Endometrium (tissue), 2 donors: ENCODE data around the gene ATG3.
"Not testable (repeated sequence)": the region's sequence is repeated elsewhere in the genome, so short reads cannot be mapped to it uniquely, and the experiment has no call there.

Source experiments
- FAIRE-seq: peaks from 2 replicates; lab custom pipeline; 2012; peaks lifted over from hg19 to GRCh38; lab: Jason Lieb, UNC
- donor health status: control.
- donor health status: control.

The ATG3 gene

DNA sequence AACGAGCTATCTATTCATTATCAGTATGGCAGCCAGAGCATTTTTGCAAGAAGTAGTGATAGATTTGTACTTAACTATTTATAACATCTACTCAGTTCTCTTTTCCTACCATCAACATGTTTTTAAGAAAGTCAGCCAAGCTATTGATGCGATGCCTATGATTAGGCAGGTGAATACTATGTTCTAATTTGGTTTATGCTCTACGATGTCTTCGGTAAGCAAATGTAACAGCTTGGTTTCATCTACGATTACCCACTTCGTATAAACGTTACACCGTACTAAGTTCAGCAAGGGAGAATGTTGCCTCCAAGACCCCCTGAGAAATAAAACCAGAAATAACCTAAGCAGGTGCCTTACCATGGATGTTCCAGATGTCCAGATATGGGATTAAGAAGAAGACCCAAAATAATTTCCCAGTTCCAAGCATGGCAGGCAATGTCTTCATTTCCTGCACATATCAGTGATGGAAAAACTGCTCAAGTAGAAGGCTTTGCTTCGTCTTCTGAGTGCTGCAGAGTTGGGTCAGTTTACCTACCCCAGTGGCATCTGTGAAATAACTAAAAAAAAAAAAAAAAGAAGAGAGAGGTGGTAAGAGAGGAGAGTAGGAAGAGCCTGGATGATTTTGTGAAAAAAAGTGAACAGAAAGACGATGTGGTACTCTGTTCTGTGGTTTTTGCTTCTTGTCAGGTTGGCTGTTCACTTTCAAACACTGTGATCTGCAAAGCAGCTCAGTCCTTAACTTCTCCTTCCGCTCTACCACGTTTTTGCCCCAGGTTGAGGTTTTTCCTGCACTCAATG is 62.6 kb downstream of the ATG3 start, which contains the start of gene BTLA:
BTLA (minus strand) TSS at position 559 of the 798 bp plus-strand sequence; CDS start at position 445, 114 bp downstream.
- FAIRE-seq: no peak

DNA sequence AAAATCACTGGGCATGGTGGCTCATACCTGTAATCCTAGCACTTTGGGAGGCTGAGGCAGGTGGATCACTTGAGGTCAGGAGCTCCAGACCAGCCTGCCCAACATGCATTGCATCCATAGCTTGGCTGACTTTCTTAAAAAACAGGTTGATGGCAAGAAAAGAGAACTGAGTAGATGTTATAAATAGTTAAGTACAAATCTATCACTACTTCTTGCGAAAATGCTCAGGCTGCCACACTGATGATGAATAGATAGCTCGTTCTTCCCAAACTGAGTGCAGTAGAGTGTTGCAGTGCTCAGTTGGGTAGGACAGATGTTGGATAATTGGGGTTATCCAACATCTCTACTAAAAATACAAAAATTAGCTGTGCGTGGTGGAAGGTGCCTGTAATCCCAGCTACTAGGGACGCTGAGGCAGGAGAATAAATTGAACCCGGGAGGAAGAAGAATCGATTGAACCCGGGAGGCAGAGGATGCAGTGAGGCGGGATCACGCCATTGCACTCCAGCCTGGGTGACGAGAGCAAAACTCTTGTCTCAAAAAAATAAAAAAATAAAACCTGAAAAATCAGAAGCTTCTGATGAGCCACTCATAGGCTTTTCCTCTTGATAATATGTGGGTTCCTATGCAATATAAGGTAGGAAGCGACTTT is 63.7 kb downstream of the ATG3 start:
- no peak for FAIRE-seq

DNA sequence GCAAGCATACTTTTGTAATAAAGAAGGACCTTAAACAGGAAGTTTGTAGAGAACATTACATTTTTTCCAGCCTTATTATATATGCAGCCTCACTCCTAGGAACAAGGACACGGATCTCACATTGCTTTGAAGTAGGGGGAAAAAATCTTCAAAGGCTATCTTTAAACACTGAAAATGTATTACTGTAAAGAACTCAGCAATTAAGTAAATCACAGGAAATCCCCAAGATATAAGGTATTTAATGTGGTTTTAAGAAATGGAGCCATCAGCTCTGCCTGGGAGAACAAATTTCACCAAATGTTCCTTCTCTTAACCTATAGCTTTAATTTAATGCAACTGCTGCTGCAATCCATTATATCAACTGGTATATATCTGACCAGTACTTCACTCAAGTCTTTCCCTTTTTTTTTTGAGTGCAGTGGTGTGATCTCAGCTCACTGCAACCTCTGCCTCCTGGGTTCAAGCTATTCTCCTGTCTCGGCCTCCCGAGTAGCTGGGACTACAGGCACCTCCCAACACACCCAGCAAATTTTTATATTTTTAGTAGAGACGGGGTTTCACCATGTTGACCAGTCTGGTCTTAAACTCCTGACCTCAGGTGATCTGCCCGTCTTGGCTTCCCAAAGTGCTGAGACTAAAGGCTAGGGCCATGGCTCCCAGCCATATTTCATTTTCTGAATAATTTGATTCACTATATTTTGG is 65.2 kb downstream of the ATG3 start:
- no peak for FAIRE-seq

DNA sequence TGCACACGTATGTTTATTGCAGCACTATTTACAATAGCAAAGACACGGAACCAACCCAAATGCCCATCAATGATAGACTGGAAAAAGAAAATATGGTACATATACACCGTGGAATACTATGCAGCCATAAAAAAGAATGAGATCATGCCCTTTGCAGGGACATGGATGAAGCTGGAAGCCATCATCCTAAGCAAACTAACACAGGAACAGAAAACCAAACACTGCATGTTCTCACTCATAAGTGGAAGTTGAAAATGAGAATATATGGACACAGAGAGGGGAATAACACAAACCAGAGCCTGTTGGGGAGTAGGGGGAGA is 67.4 kb downstream of the ATG3 start:
- FAIRE-seq: not testable (repeated sequence)

DNA sequence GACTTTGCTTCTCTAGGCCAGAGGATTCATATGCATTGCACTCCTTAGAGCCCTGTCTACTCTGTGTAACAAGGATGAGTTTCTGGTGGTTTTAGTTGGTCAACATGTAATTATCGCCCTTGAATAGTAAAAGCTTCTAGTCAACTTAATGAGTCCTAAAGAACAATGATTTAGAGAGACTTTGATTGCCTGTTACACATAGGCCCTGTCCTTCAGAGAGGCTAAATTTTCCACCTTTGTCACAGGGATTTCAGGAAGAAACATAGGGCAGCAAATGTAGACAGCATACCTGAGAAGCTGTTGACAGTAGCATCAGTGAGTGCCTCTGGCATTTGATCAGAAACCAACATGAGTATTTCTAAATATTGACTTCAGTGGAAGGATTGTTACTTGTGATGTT is 69.6 kb downstream of the ATG3 start:
- FAIRE-seq: no peak

DNA sequence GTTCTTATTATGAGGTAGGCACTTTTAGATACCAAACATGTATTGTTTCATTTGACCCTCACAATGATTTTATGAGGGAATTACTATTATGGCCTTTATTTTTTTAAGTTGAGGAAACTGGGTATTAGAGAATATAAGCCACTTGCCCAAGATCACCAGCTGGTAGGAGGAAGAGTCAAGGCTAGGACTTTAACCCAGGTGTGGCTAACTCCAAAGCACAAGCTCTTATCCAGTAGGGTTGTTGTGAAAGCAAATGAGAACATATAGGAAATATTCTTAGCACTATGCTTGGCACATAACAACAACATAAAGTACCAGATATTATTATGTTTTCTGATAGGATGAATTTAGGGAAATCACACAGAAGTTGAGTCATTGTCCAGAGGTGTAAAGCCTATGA is 70.4 kb downstream of the ATG3 start:
- no peak for FAIRE-seq

DNA sequence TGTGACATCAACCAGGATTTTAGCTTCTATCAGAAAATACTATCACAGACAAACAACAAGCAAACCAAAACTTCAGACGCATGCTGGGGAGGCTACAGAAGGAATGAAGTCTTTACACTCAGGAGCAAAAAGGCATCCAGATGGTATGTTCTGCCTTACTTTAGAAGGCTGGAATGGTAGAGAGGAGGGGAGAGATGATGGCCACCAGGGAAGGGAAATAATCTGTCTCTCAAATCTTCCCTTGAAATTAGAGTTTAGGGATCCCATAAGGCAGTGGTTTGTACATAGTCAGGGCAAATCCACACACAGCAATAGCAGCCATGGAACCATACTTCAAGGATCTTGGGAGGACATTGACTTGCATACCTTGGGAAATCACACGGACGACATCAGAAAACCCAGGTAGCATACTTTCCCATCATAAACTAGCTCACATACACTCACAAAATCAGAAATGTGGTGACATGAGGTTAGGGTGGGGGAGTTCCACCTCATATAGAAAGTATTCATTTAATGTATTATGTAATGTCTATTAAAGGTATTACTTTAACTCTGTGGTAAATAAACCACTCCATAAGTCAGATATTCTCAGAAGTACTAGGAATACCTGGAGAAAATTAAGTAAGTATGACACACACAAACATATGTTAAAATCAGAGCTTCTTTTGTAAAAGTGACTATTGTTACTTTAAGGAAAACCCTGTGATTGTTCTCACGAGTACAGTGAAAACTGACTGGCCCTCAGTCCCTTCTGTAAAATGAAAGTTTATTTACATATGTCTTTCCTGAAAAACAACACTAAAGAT is 71.9 kb downstream of the ATG3 start:
- no peak for FAIRE-seq

DNA sequence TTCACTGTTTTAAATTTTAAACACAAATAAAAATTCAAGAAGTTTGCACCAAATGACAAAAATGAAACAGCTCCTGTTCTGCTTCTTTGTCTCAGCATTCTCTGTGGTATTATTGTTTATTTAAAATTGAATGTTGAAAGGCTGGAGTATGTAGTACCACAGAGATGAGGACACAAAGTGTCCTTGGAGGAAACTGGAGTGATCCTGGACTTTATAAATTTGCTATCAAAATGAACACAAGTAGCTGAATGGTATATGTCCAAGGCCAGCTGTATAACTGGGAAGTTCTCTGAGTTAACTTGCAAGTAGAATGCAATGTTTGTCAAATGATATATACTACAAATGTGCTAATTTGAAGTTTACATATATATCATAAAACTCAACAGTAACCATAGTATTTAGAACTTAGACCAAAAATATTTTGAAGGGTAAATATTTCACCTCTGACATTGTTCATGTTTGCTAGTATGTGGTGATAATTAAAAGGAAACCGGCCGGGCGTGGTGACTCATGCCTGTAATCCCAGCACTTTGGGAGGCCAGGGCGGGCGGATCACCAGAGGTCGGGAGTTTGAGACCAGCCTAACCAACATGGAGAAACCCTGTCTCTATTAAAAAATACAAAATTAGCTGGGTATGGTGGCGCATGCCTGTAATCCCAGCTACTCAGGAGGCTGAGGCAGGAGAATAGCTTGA is 74.8 kb downstream of the ATG3 start:
- no peak for FAIRE-seq

DNA sequence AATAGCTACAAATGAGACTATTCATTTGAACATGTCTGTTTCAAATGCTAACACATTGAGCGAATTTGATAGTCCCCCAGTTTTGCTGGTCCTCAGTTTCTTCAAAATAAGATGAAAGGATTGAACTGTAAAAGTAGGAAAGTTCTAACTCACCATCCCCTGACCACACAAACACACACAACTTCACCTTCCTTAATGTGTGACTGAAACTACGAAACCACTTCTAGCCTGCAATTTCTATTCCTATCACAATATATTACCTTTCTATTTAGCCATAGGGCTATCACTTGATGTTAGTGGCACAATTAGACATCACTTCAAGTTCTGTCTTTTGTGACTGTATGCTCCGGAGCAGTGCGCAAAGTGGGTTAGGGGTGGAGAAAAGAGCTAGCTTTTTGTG is 77.4 kb downstream of the ATG3 start:
- FAIRE-seq: no peak

DNA sequence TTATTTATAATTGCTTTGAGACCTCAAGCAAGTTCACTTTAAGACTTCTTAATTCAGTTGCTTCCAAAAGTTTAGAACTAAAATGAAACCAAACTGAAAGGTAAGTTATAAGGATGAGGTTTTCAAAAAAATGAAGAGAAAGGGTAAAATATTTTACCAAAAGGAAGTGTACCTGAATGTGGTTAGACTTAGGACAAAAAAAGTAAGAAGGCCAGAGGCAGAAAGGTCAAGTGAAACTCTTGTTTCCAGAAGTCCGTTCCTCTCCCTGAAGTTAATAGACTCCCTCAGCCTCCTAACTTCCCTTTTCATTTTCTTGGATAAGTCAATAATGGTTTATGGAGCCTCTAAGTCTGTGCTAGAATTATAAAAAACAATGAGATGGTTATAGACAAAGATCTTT is 79.1 kb downstream of the ATG3 start:
- no peak for FAIRE-seq
